GM12878 (cell line): ENCODE results near the gene UBE2M. TPM values are rescaled to one million over a fixed set of nuclear protein-coding genes. Genes with fewer than 3 reads are reported as not detected.

Experiments
- CBX3 ChIP-seq: fragments of 200-600 bp; sonication (generic); IDR thresholded peaks from 2 replicates; pipeline ENCODE4 v1.6.1; 2016; ENCODE audit warnings: low read depth, borderline replicate concordance
- CBX5 ChIP-seq: sonication (generic); IDR thresholded peaks from 2 replicates; pipeline ENCODE4 v1.6.1; 2016; ENCODE audit warnings: low read depth, moderate library complexity, mild to moderate bottlenecking, inconsistent platforms
- CHD4 ChIP-seq: fragments of 200-600 bp; sonication (generic); IDR thresholded peaks from 2 replicates; pipeline ENCODE4 v1.6.1; 2016; ENCODE audit warnings: mild to moderate bottlenecking
- EED ChIP-seq: sonication (generic); IDR thresholded peaks from 2 replicates; pipeline ENCODE4 v1.6.1; 2016; ENCODE audit warnings: antibody characterized with exemption, low read depth
- EZH2 ChIP-seq: IDR thresholded peaks from 2 replicates; pipeline ENCODE4 v1.6.1; 2012; ENCODE audit warnings: low read depth, mild to moderate bottlenecking, control low read depth, inconsistent platforms, low read length, borderline replicate concordance; ENCODE audit not compliant: control insufficient read depth
- IKZF2 ChIP-seq, 2 experiments: fragments of 450-650 bp; IDR thresholded peaks; 2 replicates each; pipeline ENCODE4 v1.6.1; 2017; ENCODE audit warnings: mild to moderate bottlenecking in 2 of 2, moderate library complexity in 2 of 2
- JUNB ChIP-seq: IDR thresholded peaks from 2 replicates; pipeline ENCODE4 v1.6.1; 2016; ENCODE audit warnings: antibody characterized with exemption, mild to moderate bottlenecking
- MEF2B ChIP-seq: fragments of 450-650 bp; IDR thresholded peaks from 2 replicates; pipeline ENCODE4 v1.6.1; 2018; ENCODE audit warnings: mild to moderate bottlenecking, moderate library complexity; ENCODE audit not compliant: partially characterized antibody, poor library complexity, severe bottlenecking
- NBN ChIP-seq: fragments of 450-650 bp; IDR thresholded peaks from 2 replicates; pipeline ENCODE4 v1.6.1; 2016
- NR2F1 ChIP-seq: fragments of 450-650 bp; conservative IDR thresholded peaks from 2 replicates; pipeline ENCODE4 v1.6.1; 2017; ENCODE audit warnings: mild to moderate bottlenecking
- NRF1 ChIP-seq: conservative IDR thresholded peaks from 2 replicates; pipeline ENCODE4 v1.6.1; 2011; ENCODE audit warnings: mild to moderate bottlenecking, low read depth, low read length, improper control_type of control experiment
- POLR2AphosphoS2 ChIP-seq: IDR thresholded peaks from 2 replicates; pipeline ENCODE4 v1.6.1; 2011; ENCODE audit warnings: low read depth, mild to moderate bottlenecking, low read length, improper control_type of control experiment, moderate library complexity
- REST ChIP-seq: IDR thresholded peaks from 2 replicates; pipeline ENCODE4 v1.6.1; 2012; ENCODE audit warnings: mild to moderate bottlenecking, low read depth, low read length
- SREBF1 ChIP-seq: IDR thresholded peaks from 2 replicates; pipeline ENCODE4 v1.6.1; 2012; ENCODE audit warnings: mild to moderate bottlenecking, low read length
- ZNF24 ChIP-seq: fragments of 450-650 bp; IDR thresholded peaks from 2 replicates; pipeline ENCODE4 v1.6.1; 2017; ENCODE audit warnings: antibody characterized with exemption, mild to moderate bottlenecking
- ZSCAN29 ChIP-seq: fragments of 450-650 bp; IDR thresholded peaks from 2 replicates; pipeline ENCODE4 v1.6.1; 2017; ENCODE audit warnings: mild to moderate bottlenecking, moderate library complexity
- polyA plus RNA-seq, 11 experiments: library from polyadenylated mRNA; depleted of rRNA in 4 of 11; unstranded in 6 of 11; stranded (reverse) in 5 of 11; fragments of >200 nt; fragmentation: Nextera tagmentation in 4 of 11; fragmentation: Illumina TruSeq in 1 of 11; extraction: Ambion mirVana in 4 of 11; extraction: Trizol in 1 of 11; gene quantifications; 1 replicate in 1 of 11; 2 replicates in 10 of 11; pipeline versions ENCODE4 v1.2.1 to v1.2.3, GENCODE V29; 2011 to 2016; ENCODE audit warnings: inconsistent platforms in 2 of 11, missing spikeins in 2 of 11, low read depth in 1 of 11
- total RNA-seq, 4 experiments: library from RNA; depleted of rRNA in 3 of 4; stranded (reverse); fragments of >200 nt in 3 of 4; fragmentation: Illumina TruSeq in 1 of 4; extraction: Trizol in 1 of 4; gene quantifications; 2 replicates each; pipeline versions ENCODE4 v1.2.1 to v1.2.3, GENCODE V29; 2013 to 2021
- TF ChIP-seq, protein P1 (sequence below): fragments of 450-650 bp; IDR thresholded peaks from 2 replicates; pipeline ENCODE4 v1.6.1; 2017; ENCODE audit warnings: mild to moderate bottlenecking, moderate library complexity
- TF ChIP-seq, protein P2 (sequence below): IDR thresholded peaks from 2 replicates; pipeline ENCODE4 v1.6.1; 2012; ENCODE audit warnings: low read depth, low read length, improper control_type of control experiment
- TF ChIP-seq, protein P3 (sequence below): fragments of 450-650 bp; IDR thresholded peaks from 2 replicates; pipeline ENCODE4 v1.6.1; 2017; ENCODE audit warnings: low read depth, mild to moderate bottlenecking, moderate library complexity

Gene UBE2M
- total and polyA plus RNA-seq, 10 of the 15 experiments (the other 5 are each of a cell fraction or from before 2014, with no cell fraction given), result 1.4 to 105 (median 73.9) TPM

- TF ChIP-seq, protein P1, sequence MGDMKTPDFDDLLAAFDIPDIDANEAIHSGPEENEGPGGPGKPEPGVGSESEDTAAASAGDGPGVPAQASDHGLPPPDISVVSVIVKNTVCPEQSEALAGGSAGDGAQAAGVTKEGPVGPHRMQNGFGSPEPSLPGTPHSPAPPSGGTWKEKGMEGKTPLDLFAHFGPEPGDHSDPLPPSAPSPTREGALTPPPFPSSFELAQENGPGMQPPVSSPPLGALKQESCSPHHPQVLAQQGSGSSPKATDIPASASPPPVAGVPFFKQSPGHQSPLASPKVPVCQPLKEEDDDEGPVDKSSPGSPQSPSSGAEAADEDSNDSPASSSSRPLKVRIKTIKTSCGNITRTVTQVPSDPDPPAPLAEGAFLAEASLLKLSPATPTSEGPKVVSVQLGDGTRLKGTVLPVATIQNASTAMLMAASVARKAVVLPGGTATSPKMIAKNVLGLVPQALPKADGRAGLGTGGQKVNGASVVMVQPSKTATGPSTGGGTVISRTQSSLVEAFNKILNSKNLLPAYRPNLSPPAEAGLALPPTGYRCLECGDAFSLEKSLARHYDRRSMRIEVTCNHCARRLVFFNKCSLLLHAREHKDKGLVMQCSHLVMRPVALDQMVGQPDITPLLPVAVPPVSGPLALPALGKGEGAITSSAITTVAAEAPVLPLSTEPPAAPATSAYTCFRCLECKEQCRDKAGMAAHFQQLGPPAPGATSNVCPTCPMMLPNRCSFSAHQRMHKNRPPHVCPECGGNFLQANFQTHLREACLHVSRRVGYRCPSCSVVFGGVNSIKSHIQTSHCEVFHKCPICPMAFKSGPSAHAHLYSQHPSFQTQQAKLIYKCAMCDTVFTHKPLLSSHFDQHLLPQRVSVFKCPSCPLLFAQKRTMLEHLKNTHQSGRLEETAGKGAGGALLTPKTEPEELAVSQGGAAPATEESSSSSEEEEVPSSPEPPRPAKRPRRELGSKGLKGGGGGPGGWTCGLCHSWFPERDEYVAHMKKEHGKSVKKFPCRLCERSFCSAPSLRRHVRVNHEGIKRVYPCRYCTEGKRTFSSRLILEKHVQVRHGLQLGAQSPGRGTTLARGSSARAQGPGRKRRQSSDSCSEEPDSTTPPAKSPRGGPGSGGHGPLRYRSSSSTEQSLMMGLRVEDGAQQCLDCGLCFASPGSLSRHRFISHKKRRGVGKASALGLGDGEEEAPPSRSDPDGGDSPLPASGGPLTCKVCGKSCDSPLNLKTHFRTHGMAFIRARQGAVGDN, result peak; percentile 79; the same call in 1 of the 2 replicates
- peak; percentile 19; the same call in 1 of the 2 replicates for TF ChIP-seq EED
- no peak for TF ChIP-seq CBX3
- TF ChIP-seq MEF2B, result peak; percentile 19
- TF ChIP-seq, protein P2, sequence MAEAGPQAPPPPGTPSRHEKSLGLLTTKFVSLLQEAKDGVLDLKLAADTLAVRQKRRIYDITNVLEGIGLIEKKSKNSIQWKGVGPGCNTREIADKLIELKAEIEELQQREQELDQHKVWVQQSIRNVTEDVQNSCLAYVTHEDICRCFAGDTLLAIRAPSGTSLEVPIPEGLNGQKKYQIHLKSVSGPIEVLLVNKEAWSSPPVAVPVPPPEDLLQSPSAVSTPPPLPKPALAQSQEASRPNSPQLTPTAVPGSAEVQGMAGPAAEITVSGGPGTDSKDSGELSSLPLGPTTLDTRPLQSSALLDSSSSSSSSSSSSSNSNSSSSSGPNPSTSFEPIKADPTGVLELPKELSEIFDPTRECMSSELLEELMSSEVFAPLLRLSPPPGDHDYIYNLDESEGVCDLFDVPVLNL, result no peak
- peak in 1 of 2 experiments; percentile 12; a peak in 2 of 4 replicates for TF ChIP-seq IKZF2 (IDR thresholded peaks at IDR 0.05)
- no peak for TF ChIP-seq ZNF24
- TF ChIP-seq JUNB, result no peak
- no peak for TF ChIP-seq ZSCAN29
- no peak for TF ChIP-seq NR2F1
- TF ChIP-seq CHD4, result no peak
- TF ChIP-seq EZH2, result no peak
- peak; percentile 65; the same call in 1 of the 2 replicates for TF ChIP-seq POLR2AphosphoS2
- no peak for TF ChIP-seq CBX5
- TF ChIP-seq, protein P3, sequence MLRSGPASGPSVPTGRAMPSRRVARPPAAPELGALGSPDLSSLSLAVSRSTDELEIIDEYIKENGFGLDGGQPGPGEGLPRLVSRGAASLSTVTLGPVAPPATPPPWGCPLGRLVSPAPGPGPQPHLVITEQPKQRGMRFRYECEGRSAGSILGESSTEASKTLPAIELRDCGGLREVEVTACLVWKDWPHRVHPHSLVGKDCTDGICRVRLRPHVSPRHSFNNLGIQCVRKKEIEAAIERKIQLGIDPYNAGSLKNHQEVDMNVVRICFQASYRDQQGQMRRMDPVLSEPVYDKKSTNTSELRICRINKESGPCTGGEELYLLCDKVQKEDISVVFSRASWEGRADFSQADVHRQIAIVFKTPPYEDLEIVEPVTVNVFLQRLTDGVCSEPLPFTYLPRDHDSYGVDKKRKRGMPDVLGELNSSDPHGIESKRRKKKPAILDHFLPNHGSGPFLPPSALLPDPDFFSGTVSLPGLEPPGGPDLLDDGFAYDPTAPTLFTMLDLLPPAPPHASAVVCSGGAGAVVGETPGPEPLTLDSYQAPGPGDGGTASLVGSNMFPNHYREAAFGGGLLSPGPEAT, result no peak; the same call in 1 of the 2 replicates
- no peak for TF ChIP-seq SREBF1
- TF ChIP-seq NRF1, result peak; percentile 40
- no peak for TF ChIP-seq REST
- TF ChIP-seq NBN, result peak; percentile 77; the same call in 1 of the 2 replicates
Observed at GRCh38 chr19:58575183-58576041, 17.0 kb upstream of the UBE2M start (continued).
